Caco-2 (cell line): ENCODE data around the gene RPH3AL. TPM values are rescaled to one million over a fixed set of nuclear protein-coding genes. Genes with fewer than 3 reads are reported as not detected.

Source experiments
- BruUV-seq: library from RNA; stranded (reverse); fragments of 400-500 nt; replicated peaks from 2 replicates; lab custom pipeline; 2021; lab: Mats Ljungman, UMichigan
- CTCF ChIA-PET: fragments of 300-600 bp; sonication (Branson Sonifier 250); formaldehyde crosslinking; loops from one replicate; lab custom pipeline; 2022; ENCODE audit warnings: antibody characterized with exemption; lab: Charles Lee
- POLR2A ChIA-PET: fragments of 300-600 bp; sonication (Branson Sonifier 250); formaldehyde crosslinking; loops from one replicate; lab custom pipeline; 2022; ENCODE audit warnings: antibody characterized with exemption; lab: Charles Lee
- DNase-seq, 2 experiments: peaks; one replicate each; pipeline versions ENCODE4 v3.0.0 to v3.0.0-alpha.2; 2020 to 2022
- H3K27me3 ChIP-seq: replicated peaks from 2 replicates; pipeline ENCODE4 v1.6.0; 2011; ENCODE audit warnings: low read length; ENCODE audit not compliant: control insufficient read depth, insufficient read depth
- H3K36me3 ChIP-seq: 2 replicates; pipeline ENCODE4 v1.5.1; 2011; ENCODE audit warnings: low read length; ENCODE audit not compliant: control insufficient read depth, insufficient read depth
- H3K4me1 ChIP-seq: fragments of 250-450 bp; sonication (Bioruptor Pico); 2 replicates; pipeline ENCODE4 v1.5.1; 2020; ENCODE audit warnings: mild to moderate bottlenecking
- H3K4me3 ChIP-seq: 2 replicates; pipeline ENCODE4 v1.5.1; 2011; ENCODE audit warnings: low read depth, mild to moderate bottlenecking, control low read depth, low read length
- H3K9me3 ChIP-seq: fragments of 250-450 bp; sonication (Bioruptor Pico); 2 replicates; pipeline ENCODE4 v1.5.1; 2020; ENCODE audit warnings: mild to moderate bottlenecking, moderate library complexity
- H3K27ac Mint-ChIP-seq: one replicate; pipeline ENCODE4 v1.8.0; 2022; ENCODE audit warnings: mixed read lengths; ENCODE audit not compliant: unreplicated experiment
- H3K27me3 Mint-ChIP-seq: one replicate; pipeline ENCODE4 v1.8.0; 2022; ENCODE audit warnings: mixed read lengths; ENCODE audit not compliant: insufficient read depth, unreplicated experiment
- H3K36me3 Mint-ChIP-seq: one replicate; pipeline ENCODE4 v1.8.0; 2022; ENCODE audit warnings: mild to moderate bottlenecking, mixed read lengths; ENCODE audit not compliant: insufficient read depth, unreplicated experiment
- H3K4me1 Mint-ChIP-seq: one replicate; pipeline ENCODE4 v1.8.0; 2022; ENCODE audit warnings: low read depth, mixed read lengths; ENCODE audit not compliant: unreplicated experiment
- H3K4me3 Mint-ChIP-seq: one replicate; pipeline ENCODE4 v1.8.0; 2022; ENCODE audit warnings: mild to moderate bottlenecking, moderate library complexity, mixed read lengths; ENCODE audit not compliant: unreplicated experiment
- H3K9me3 Mint-ChIP-seq: one replicate; pipeline ENCODE4 v1.8.0; 2022; ENCODE audit warnings: mixed read lengths; ENCODE audit not compliant: unreplicated experiment
- CTCF ChIP-seq, 2 experiments: fragments of 200-600 bp in 1 of 2; IDR thresholded peaks; 1 replicate in 1 of 2; 2 replicates in 1 of 2; pipeline versions ENCODE4 v1.5.1 to v1.8.0; 2011 to 2022; ENCODE audit warnings: antibody characterized with exemption in 1 of 2, control low read depth in 1 of 2, inconsistent platforms in 1 of 2, low read depth in 1 of 2, low read length in 1 of 2, mild to moderate bottlenecking in 1 of 2, moderate library complexity in 1 of 2; ENCODE audit not compliant: insufficient read depth in 1 of 2, severe bottlenecking in 1 of 2, unreplicated experiment in 1 of 2
- intact Hi-C: fragments of 100-400 bp; cut with micrococcal nuclease; formaldehyde crosslinking; loops from one replicate; pipeline ENCODE4 v1.10.0; 2022; ENCODE audit not compliant: unreplicated experiment
- total RNA-seq: library from RNA; stranded (reverse); gene quantifications from 2 replicates; pipeline ENCODE4 v1.2.3, GENCODE V29; 2022

Gene RPH3AL
- total RNA-seq, 1 experiment from 2014 or later, result 36.0 TPM

GRCh38 chr17:305090-305976, 47.3 kb downstream of the RPH3AL start:
- H3K9me3 ChIP-seq, result no peaks in the 10 kb centered on the region
- CTCF ChIA-PET, result no interaction called here
- no peak for TF ChIP-seq CTCF (IDR thresholded peaks at IDR 0.05; ENCODE audit: insufficient read depth in 1 of 2, low read depth in 1 of 2, low read length in 1 of 2, severe bottlenecking in 1 of 2, unreplicated experiment in 1 of 2)
- Mint-ChIP-seq H3K9me3 (no peaks in the 10 kb centered on the region), H3K36me3 (peaks cover 24% of the 10 kb centered on the region), H3K4me1 (no peaks in the 10 kb centered on the region), H3K27me3 (no peaks in the 10 kb centered on the region), H3K27ac (no peak overlapping the region), H3K4me3 (no peak overlapping the region)
- no peaks in the 10 kb centered on the region for H3K27me3 ChIP-seq
- no peak overlapping the region for H3K4me3 ChIP-seq
- POLR2A ChIA-PET, result no interaction called here
- BruUV-seq, result no TSS peak
- no peaks in the 10 kb centered on the region; the same call in 1 of the 2 replicates for H3K36me3 ChIP-seq
- no peak for DNase-seq
- H3K4me1 ChIP-seq, result no peaks in the 10 kb centered on the region
- intact Hi-C loops, result loop anchor here (5.0 kb wide), 1 partner anchor 82 kb away; no protein-coding TSS in a partner anchor

GRCh38 chr17:304461-304860, 48.1 kb downstream of the RPH3AL start:
- Mint-ChIP-seq H3K36me3 (peaks cover 17% of the 10 kb centered on the region), H3K4me3 (no peak overlapping the region), H3K27ac (no peak overlapping the region), H3K9me3 (no peaks in the 10 kb centered on the region), H3K4me1 (no peaks in the 10 kb centered on the region), H3K27me3 (no peaks in the 10 kb centered on the region)
- no peaks in the 10 kb centered on the region for H3K9me3 ChIP-seq
- H3K4me1 ChIP-seq, result no peaks in the 10 kb centered on the region
- CTCF ChIA-PET, result no interaction called here
- TF ChIP-seq CTCF (IDR thresholded peaks at IDR 0.05; ENCODE audit: insufficient read depth in 1 of 2, low read depth in 1 of 2, low read length in 1 of 2, severe bottlenecking in 1 of 2, unreplicated experiment in 1 of 2), result no peak
- no TSS peak for BruUV-seq
- intact Hi-C loops, result no loop called here
- no peaks in the 10 kb centered on the region; the same call in 1 of the 2 replicates for H3K36me3 ChIP-seq
- H3K4me3 ChIP-seq, result no peak overlapping the region
- DNase-seq, result no peak
- H3K27me3 ChIP-seq, result no peaks in the 10 kb centered on the region
- POLR2A ChIA-PET, result no interaction called here

- POLR2A ChIA-PET, result no interaction called here
- Mint-ChIP-seq H3K36me3 (peaks cover 17% of the 10 kb centered on the region), H3K27me3 (no peaks in the 10 kb centered on the region)
Measured at GRCh38 chr17:303168-303567, 49.4 kb downstream of the RPH3AL start.

More at GRCh38 chr17:303168-303567, 49.4 kb downstream of the RPH3AL start:
- intact Hi-C loops, result no loop called here
- Histone ChIP-seq H3K4me3 (no peak overlapping the region), H3K27me3 (no peaks in the 10 kb centered on the region), H3K9me3 (no peaks in the 10 kb centered on the region), H3K4me1 (no peaks in the 10 kb centered on the region), H3K36me3 (no peaks in the 10 kb centered on the region; the same call in 1 of the 2 replicates)
- Mint-ChIP-seq H3K9me3 (no peaks in the 10 kb centered on the region), H3K27ac (no peak overlapping the region), H3K4me3 (no peak overlapping the region), H3K4me1 (no peaks in the 10 kb centered on the region)
- BruUV-seq, result no TSS peak
- no peak for DNase-seq
- CTCF ChIA-PET, result no interaction called here
- no peak for TF ChIP-seq CTCF (IDR thresholded peaks at IDR 0.05; ENCODE audit: insufficient read depth in 1 of 2, low read depth in 1 of 2, low read length in 1 of 2, severe bottlenecking in 1 of 2, unreplicated experiment in 1 of 2)
